DND-41 (cell line): Measurements from ENCODE around the gene MYO18B.

ENCODE experiments used
- EZH2 ChIP-seq: IDR thresholded peaks from 3 replicates; pipeline ENCODE4 v1.6.1; 2012; ENCODE audit warnings: borderline replicate concordance, low read depth, mild to moderate bottlenecking, moderate library complexity, low read length, inconsistent platforms; ENCODE audit not compliant: severe bottlenecking
- TF ChIP-seq, protein P1 (sequence below): IDR thresholded peaks from 2 replicates; pipeline ENCODE4 v1.5.1; 2012; ENCODE audit warnings: borderline replicate concordance, low read length, moderate library complexity, mild to moderate bottlenecking; ENCODE audit not compliant: poor library complexity, severe bottlenecking; ENCODE audit errors: extremely low read depth

DNA sequence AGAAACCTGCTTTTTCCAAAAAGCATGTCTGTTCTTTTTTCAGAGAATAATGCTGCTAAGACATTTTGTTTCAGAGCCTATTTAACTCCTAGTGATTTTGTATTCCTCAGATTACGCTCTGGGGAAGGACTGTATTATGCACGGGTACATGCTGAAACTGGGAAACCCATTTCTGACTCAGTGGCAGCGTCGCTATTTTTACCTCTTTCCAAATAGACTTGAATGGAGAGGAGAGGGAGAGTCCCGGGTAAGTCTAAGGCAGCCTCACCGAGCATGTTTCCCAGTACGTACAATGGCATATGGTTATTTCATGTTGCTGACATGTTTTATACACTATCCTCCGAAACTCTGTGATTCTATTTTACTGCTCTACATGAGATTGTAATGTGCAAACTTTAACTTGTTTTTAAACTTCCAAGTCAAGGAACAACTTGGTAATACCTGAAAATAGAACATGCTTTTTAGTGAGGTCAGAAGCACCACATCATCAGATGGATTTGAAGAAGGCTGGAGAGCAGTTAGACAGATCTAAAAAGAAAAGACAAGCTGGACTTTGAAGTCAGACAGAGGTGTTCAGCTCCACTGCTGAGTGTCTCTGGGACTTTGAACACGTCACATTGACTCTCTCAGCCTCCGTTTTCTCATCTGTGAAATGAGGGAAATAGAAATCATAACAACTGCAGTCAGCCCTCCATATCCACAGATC lies 23.7 kb upstream of the MYO18B start:
- TF ChIP-seq EZH2 = no peak
- TF ChIP-seq, protein P1, sequence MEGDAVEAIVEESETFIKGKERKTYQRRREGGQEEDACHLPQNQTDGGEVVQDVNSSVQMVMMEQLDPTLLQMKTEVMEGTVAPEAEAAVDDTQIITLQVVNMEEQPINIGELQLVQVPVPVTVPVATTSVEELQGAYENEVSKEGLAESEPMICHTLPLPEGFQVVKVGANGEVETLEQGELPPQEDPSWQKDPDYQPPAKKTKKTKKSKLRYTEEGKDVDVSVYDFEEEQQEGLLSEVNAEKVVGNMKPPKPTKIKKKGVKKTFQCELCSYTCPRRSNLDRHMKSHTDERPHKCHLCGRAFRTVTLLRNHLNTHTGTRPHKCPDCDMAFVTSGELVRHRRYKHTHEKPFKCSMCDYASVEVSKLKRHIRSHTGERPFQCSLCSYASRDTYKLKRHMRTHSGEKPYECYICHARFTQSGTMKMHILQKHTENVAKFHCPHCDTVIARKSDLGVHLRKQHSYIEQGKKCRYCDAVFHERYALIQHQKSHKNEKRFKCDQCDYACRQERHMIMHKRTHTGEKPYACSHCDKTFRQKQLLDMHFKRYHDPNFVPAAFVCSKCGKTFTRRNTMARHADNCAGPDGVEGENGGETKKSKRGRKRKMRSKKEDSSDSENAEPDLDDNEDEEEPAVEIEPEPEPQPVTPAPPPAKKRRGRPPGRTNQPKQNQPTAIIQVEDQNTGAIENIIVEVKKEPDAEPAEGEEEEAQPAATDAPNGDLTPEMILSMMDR = no peak
